ENCODE results near the gene LRP2.

LRP2 gene

GRCh38 chr2:169298007-169298406 lies 64.3 kb downstream of the LRP2 start:
- DNase-seq: no peak
- Histone ChIP-seq H3K9me2 (replicated peaks; ENCODE audit: insufficient read depth, low read length) (no peaks in the 10 kb centered on the region), H3F3A (ENCODE audit: insufficient read depth, low read length) (no peaks in the 10 kb centered on the region), H3K9me3 (replicated peaks; ENCODE audit: insufficient read depth, low read length) (no peaks in the 10 kb centered on the region), H3K4me2 (ENCODE audit: low read depth, low read length) (no peak overlapping the region), H3K9ac (ENCODE audit: low read length) (no peak overlapping the region), H4K20me1 (ENCODE audit: insufficient read depth, low read length) (no peaks in the 10 kb centered on the region), H2AFZ (ENCODE audit: low read length) (no peak overlapping the region), H3K27ac (ENCODE audit: low read length) (no peak overlapping the region), H3K4me1 (ENCODE audit: low read length) (no peaks in the 10 kb centered on the region), H3K4me3 (ENCODE audit: low read length) (no peak overlapping the region), H3K79me2 (ENCODE audit: low read length) (no peaks in the 10 kb centered on the region), H3K36me3 (replicated peaks; ENCODE audit: insufficient read depth, low read length) (no peaks in the 10 kb centered on the region), H3K27me3 (replicated peaks; ENCODE audit: insufficient read depth, low read length) (no peaks in the 10 kb centered on the region)
- TF ChIP-seq EZH2 (optimal IDR thresholded peaks at IDR 0.05; ENCODE audit: low read depth, low read length) (no peak), EZH2phosphoT487 (IDR thresholded peaks at IDR 0.05; ENCODE audit: low read length) (no peak)
- TF ChIP-seq, protein P1, sequence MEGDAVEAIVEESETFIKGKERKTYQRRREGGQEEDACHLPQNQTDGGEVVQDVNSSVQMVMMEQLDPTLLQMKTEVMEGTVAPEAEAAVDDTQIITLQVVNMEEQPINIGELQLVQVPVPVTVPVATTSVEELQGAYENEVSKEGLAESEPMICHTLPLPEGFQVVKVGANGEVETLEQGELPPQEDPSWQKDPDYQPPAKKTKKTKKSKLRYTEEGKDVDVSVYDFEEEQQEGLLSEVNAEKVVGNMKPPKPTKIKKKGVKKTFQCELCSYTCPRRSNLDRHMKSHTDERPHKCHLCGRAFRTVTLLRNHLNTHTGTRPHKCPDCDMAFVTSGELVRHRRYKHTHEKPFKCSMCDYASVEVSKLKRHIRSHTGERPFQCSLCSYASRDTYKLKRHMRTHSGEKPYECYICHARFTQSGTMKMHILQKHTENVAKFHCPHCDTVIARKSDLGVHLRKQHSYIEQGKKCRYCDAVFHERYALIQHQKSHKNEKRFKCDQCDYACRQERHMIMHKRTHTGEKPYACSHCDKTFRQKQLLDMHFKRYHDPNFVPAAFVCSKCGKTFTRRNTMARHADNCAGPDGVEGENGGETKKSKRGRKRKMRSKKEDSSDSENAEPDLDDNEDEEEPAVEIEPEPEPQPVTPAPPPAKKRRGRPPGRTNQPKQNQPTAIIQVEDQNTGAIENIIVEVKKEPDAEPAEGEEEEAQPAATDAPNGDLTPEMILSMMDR (IDR thresholded peaks at IDR 0.05; ENCODE audit: low read length): no peak

DNA sequence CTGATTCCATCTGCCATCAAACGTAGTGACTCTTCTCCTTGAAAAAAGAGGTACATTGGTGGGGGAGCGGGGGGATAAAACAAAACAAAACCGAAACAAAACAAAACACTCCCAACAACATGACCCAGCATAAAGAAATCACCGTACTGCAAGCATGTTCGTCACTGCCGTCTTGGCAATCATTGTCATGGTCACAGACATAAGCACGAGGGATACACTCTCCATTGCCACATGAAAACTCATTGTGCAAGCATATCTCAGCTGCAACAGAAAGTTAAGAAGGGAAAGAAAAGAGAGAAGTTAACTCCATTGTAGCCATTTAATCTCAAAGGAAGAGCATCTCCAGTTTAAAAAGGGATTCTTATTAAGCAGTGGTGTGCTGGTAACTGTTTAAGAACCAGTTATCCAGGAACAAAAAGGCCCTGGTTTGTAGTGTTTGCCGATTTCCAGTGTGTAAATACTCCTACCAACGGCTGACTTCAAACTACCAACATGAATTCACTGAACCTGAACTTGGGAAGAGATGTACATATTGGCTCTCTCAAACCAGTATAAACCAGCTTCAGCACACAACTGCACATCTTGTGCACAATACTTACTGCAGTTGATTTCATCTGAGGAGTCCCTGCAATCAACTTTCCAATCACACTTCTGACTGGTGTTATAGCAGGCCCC lies 68.2 kb downstream of the LRP2 start:
- Histone ChIP-seq H3K4me3 (ENCODE audit: low read length) (no peak overlapping the region), H3K9ac (ENCODE audit: low read length) (no peak overlapping the region), H3K4me2 (ENCODE audit: low read depth, low read length) (no peak overlapping the region), H3K9me2 (replicated peaks; ENCODE audit: insufficient read depth, low read length) (no peaks in the 10 kb centered on the region), H3K4me1 (ENCODE audit: low read length) (no peaks in the 10 kb centered on the region), H3K36me3 (replicated peaks; ENCODE audit: insufficient read depth, low read length) (no peaks in the 10 kb centered on the region), H3K27me3 (replicated peaks; ENCODE audit: insufficient read depth, low read length) (no peaks in the 10 kb centered on the region), H4K20me1 (ENCODE audit: insufficient read depth, low read length) (no peaks in the 10 kb centered on the region), H3K27ac (ENCODE audit: low read length) (no peak overlapping the region), H3K79me2 (ENCODE audit: low read length) (no peaks in the 10 kb centered on the region), H3F3A (ENCODE audit: insufficient read depth, low read length) (no peaks in the 10 kb centered on the region), H3K9me3 (replicated peaks; ENCODE audit: insufficient read depth, low read length) (no peaks in the 10 kb centered on the region), H2AFZ (ENCODE audit: low read length) (no peak overlapping the region)
- TF ChIP-seq EZH2phosphoT487 (IDR thresholded peaks at IDR 0.05; ENCODE audit: low read length) (no peak), EZH2 (optimal IDR thresholded peaks at IDR 0.05; ENCODE audit: low read depth, low read length) (no peak)
- TF ChIP-seq, protein P1 (IDR thresholded peaks at IDR 0.05; ENCODE audit: low read length): no peak
- no peak for DNase-seq

GRCh38 chr2:169291517-169291916 lies 70.8 kb downstream of the LRP2 start:
- no peak overlapping the region for H3K9ac ChIP-seq (ENCODE audit: low read length)
- no peak overlapping the region for H3K27ac ChIP-seq (ENCODE audit: low read length)
- H3K36me3 ChIP-seq (replicated peaks; ENCODE audit: insufficient read depth, low read length): no peaks in the 10 kb centered on the region
- DNase-seq: no peak
- no peak overlapping the region for H3K4me3 ChIP-seq (ENCODE audit: low read length)
- TF ChIP-seq EZH2phosphoT487 (IDR thresholded peaks at IDR 0.05; ENCODE audit: low read length) (no peak), EZH2 (optimal IDR thresholded peaks at IDR 0.05; ENCODE audit: low read depth, low read length) (no peak)
- TF ChIP-seq, protein P1 (IDR thresholded peaks at IDR 0.05; ENCODE audit: low read length): no peak
- H3K4me1 ChIP-seq (ENCODE audit: low read length): no peaks in the 10 kb centered on the region
- H3K4me2 ChIP-seq (ENCODE audit: low read depth, low read length): no peak overlapping the region
- no peaks in the 10 kb centered on the region for H3K27me3 ChIP-seq (replicated peaks; ENCODE audit: insufficient read depth, low read length)
- H3F3A ChIP-seq (ENCODE audit: insufficient read depth, low read length): no peaks in the 10 kb centered on the region
- no peaks in the 10 kb centered on the region for H3K9me2 ChIP-seq (replicated peaks; ENCODE audit: insufficient read depth, low read length)
- H3K9me3 ChIP-seq (replicated peaks; ENCODE audit: insufficient read depth, low read length): no peaks in the 10 kb centered on the region
- H2AFZ ChIP-seq (ENCODE audit: low read length): no peak overlapping the region
- H3K79me2 ChIP-seq (ENCODE audit: low read length): no peaks in the 10 kb centered on the region
- H4K20me1 ChIP-seq (ENCODE audit: insufficient read depth, low read length): no peaks in the 10 kb centered on the region

Measured in MM.1S (cell line).